HG02852 (cell line): ENCODE measurements around the gene LSAMP.

Experiments
- ATAC-seq: cut with Tn5 transposase; IDR thresholded peaks from one replicate; pipeline ENCODE4 v1.9.1; 2021; ENCODE audit warnings: mild to moderate bottlenecking, moderate library complexity; ENCODE audit not compliant: unreplicated experiment

Gene LSAMP

DNA sequence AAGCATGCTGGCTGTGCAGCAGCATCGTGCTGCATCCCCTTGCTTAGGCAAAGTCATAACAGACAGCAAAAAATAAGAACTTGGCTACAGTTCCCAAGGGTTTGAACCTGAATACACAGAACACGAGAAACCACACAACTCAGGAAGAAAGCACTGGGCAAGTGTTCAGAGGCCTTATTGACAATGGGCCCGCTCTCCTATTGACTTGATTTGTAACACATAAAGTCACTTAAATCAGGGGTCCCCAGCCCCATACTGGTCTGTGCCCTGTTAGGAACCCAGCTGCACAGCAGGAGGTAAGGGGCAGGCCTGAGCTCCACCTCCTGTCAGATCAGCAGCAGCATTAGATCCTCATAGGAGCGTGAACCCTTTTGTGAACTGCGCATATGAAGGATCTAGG is 145.1 kb downstream of the LSAMP start:
- no peak for ATAC-seq

DNA sequence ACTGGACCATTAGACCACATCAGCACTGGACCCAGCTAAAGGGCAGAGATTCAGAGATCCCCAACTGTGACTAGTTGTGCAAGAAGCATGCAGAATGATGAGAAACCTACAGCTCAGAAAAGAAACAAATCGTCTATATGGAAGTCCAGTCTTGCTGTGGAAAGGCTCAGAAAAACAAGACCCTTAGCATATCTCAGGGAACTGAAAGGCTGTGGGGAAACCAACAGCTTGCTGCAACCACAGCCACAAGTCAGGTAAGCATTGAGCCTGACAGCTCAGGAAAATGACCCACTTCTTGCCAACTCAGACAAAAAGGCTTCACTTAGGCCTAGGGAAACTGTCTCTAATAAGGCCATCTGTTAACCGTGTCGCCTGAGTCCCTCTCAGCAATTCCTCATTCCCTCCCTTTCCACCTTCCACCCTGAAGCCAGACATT is 145.6 kb downstream of the LSAMP start:
- peak; percentile 93 for ATAC-seq

DNA sequence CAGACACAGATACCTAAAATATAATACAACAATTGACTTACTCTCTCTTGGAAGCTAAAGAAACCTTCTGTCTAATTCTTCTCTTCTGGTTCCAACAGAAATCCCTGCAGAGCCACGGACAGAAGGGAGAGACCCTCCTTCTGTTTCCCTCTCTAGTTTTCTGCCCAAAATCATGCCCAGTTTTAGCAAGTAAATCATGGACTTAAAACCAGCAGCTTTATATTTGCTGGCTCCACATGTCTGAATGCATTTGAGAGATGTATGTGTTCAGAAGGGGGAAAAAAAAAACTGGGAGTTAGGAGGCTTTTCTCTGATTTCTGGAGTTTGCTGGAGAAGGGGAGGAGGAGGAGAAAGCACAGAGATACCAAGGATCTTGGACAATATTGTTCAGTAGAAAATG is 147.1 kb downstream of the LSAMP start:
- no peak for ATAC-seq

DNA sequence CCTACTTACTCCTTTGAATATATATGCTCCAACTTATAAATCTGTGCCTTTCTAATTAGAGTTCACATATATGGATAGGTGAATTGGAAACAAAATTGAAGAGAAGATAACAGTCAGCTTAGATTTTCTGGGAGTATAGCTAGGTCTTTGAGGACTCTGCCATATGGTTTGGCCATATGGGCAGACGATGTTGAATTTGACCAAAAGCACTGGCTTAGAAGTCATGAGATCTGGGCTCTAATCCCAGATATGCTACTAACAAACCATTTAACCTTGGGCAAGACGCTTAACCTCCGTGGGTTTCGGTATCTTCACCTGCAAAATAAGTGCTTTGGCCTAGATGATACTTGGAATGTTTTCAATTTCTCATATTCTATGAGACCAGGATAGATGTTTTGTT is 154.1 kb downstream of the LSAMP start:
- no peak for ATAC-seq

DNA sequence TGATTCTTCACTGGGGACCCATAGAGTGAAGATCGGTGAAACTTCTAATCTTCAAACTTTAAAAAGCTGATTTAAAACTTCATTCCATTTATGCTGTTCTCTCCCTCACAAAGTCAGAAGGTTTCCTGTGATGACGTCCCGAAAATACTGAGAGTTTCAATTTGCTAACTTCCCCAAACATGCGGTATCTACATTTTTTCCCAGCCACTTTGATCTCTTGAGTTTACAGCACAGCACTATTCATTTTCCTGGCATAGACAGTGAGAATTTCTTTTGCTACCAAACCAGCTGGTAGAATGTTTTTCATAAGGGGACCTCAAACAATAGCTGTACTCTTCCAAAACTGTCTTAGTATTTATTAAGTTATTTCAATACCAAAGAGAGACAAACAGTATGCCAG is 156.8 kb downstream of the LSAMP start:
- ATAC-seq, result no peak

DNA sequence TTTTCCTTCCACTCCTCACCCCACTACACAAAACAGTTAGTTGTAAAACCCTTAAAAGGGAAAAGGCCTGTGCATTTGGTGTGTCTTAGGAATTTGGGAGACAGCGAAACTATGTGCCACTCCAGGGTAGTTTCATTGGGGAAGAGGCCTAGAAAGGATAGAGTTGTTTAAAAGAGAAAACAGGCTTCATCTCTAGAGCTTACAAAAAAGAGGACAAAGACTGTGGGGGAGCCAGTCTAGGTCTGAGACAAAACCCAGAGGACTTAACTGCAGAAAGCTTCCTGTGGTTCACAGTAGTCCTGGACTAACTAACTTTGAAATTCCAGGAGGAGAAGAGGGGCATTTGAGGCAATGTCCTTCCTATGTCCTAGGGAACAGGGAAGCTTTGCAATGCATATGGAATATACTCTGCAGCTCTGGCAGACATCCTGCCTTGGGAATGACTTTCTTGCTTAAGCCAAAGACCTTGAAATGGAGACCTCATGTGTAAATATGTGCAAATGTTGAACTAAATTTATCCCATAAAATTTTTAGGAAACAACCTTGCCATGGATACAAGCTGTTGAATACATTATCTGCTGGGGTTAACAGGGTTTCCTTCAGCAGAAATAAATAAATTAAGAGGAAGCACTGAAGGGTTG is 159.4 kb downstream of the LSAMP start:
- ATAC-seq, result no peak

DNA sequence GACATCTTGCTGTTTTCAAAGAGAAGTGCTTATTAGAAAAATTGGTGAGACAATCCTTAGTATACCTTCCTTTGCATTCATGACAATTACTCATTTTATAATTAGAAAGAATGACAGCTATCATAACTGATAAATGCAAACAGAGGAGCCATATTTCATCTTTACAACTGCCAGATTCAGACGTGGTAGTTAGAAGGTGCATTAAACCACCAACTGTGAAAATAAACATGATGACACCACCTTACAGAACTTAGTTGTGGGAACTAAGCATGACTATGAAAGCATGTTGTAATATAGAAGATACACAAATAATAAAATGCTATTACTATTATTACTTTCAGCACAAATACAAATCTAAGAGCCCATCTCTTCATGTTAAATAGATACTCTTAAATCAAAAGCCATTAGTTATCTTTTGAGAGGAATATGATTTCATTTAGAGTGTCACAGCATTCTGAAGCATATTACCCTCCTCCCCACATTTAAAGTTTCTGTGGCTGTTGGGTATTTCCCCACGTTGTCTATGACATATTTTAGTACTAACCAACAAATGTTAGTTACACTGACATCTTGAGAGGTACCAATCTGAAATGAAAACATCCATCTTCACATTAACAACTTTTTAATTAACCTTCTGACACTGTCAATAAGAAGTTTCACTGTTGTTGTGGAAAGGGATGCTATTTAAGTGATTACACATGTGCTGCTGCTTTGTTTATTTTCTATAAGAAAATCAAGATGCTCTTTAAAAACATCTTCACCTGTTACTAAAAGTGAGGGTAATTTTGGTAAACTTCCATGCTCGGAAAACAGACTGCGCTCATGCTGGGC is 163.8 kb downstream of the LSAMP start:
- peak; percentile 85 for ATAC-seq

DNA sequence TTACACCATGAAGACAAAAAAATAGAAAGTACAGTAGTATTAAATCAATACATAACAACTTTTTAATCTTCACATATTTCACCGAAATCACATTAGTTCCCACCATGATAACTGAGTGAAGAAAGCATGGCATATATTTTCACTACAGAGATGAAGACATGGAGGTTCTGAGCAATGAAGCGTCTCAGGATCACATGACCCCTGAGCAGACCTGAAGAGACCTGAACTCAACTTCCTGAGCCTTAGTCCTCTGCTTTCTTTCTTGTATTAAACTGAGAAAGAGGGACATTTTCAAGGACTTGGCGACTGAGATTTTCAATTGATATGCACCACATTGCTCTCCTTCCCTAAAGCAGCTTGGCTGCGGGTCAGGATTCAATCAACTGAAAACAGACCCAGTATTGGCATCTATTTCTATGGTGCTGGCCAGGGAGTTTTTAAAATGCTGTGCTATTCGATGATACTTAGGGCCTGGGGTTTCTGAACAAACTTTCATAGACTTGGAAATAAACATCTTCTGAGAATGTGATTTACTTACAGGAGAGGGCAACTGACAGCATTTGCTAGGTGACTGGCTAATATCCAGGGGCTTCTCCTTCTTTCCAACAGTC is 165.1 kb downstream of the LSAMP start:
- ATAC-seq, result no peak

DNA sequence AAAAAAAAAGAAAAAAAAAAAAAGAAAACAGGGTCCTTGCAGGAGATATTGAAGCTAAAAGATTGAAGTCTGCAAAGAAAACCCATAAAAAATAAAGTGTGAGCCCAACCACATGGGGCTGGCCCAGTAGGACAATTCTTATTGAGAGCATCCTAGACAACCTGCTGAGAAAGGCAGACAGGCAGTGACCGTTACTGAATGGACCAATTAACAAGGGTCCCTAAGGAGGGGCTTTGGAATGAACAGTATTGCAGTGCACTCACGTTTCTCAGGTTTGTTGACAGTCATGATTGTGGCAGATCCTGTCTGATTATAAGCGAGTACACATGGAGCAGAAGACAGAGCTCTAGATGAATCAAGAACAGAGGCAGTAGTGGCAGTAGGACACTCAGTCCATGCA is 168.6 kb downstream of the LSAMP start:
- ATAC-seq, result no peak

DNA sequence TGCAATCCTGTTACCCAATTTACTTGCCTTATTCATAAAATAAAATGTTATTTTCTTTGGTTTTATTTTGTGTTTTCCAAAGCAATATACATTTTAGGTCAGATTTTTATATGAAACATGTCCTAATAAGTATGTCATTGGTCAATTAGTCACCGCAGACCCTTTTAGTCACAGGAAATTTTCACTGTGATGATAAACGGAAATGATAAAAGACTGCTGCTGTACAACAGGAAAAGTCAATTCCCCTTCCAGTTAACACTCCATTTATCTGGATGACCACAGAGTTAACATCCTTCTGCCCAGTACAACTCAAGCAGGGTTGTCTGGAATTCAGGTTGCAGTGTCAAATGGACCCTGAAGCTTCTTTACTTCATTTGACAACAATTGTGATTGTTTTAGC is 175.2 kb downstream of the LSAMP start:
- ATAC-seq, result no peak

DNA sequence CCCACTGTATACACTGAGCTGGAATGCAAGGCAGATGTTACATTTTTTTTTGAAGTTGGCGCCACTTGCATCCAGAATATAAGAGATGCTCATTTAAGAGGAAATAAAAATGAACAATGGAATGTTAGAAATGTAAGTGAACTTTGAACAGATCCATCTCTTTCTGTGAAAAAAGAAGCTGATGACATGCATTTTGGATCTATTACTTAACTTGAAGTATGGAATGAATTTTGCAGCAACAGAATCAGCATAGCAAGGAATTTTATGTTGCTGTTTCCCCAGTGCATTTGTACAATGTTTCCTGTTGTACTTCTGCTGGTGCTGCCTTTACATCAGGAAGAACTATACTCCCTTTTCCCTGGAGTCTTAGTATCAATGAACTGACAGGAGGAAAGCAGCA is 178.2 kb downstream of the LSAMP start:
- no peak for ATAC-seq

DNA sequence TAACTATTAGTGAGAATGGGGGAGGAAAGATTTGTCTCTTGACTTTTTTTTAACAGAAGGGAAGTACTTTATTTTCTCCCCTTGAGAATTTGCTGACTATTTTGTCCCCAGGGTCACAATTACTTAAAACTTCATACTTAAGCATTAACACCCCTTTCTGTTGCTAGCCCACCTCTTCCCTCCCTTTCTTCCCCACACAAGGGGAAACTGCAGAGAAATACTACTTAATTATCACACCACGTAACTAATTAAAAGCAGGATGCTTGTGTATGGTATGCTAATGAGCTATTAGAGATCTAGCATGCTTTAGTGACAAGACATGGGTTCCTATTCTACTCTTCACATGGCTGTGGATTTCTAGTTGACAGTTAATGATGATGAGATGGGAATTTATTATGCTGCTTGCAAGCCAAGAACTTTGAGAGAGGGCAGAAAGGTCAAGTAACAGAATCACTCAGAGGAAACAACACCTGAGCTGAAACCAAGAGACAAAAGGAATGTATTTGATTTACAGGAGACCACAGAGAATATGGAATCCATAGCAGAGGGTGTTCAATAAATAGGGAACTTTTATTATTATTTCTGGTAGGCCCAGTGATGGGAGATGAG is 179.2 kb downstream of the LSAMP start:
- no peak for ATAC-seq

DNA sequence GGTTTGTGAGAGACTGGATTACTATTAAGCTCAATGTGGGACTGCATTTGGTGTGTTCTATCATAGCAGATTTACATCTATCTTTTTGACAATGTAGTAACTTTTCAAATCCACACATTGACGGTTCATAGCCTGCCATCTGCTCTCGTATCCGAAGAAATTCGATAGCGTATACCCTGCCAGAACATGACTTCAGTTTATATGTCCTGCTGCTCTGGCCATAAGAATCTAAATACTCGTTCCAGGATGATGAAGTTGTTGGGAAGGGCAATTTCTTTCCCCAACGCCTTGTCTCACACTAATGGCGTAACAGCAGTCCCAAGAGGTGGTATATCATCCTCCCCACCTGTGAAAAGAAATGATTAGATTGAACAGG is 180.0 kb downstream of the LSAMP start:
- no peak for ATAC-seq

DNA sequence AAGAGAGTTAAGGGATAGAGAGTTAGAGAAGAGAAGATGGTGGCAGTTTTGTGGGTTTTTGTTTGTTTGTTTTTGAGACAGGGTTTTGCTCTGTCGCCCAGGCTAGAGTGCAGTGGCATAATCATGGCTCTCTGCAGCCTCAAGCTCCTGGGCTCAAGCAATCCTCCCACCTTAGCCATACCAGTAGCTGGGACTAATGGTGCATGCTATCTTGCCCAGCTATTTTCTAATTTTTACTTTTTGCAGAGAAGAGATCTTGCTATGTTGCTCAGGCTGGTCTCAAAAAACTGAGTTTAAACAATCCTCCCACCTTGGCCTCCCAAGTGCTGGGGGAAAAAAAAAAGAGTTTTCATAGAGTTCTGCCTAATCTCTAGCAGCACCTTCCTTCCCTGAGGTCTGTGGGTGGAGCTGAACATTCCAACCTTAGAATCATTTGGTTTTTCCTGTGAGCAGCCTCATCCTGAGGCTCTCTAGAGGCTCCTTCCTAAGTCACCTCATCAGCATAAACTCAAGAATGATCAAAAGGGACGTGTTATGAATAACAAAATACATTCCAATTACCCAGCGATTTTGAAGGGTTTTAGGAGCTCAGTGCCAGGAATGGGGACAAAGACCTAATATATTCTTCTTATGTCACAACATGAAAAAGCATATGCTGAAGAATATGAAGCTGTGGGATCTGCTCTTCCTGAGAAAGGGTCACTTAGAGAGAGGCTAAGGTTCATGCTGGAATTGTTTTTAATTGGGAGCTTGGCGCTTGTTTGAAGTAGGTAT is 180.6 kb downstream of the LSAMP start:
- ATAC-seq, result no peak

DNA sequence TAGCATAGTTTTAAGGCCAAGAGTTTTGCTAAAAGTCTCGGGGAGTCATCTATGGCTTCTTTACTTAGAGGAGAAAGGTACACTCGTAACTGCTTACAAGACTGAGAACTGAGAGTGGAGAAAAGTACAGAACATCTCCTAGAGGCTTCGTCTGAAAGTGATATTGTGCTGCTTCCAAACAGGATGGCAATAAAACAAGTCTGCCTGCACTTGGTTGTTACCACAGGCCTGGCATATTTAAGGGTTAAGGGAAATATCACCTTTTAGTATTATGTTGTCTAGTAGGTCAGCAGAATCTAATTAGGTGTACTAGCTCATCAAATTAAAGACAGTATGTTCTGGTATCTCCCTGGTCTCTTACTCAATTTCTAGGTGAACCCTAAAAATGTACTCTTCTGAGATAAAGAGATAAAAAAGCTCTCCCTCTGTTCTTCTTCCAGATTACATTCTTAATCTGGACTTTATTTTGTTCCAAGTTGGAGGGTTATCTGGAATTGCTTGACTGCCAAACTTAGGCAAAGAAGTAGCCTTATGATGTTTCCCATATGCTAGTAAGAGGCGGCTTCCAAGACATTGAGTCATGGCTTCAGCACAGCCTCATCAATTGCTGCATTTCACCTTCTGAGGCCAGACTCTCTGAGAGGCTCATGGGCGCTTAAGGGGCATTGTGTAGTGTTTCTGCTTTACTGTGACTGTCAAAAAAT is 181.3 kb downstream of the LSAMP start:
- ATAC-seq, result no peak

DNA sequence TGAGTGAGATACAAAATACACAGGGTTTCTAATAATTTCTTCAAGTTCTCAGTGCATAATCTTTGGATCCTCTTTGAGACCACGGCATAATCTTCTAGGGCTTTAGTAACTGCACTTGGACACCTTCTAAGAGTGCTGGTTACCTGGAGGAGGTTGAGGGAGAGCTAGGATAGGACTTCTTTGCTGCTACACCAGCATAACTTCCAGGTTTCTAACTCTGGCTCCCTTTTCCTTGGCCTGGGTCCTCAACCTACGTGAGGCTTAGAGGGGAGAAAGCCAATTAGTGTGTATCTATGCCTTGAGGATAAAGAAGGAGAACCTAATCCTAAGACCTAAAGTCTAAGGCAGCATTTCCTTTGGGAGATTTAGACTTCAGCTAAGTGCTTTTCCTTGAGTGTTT is 184.8 kb downstream of the LSAMP start:
- ATAC-seq, result no peak

DNA sequence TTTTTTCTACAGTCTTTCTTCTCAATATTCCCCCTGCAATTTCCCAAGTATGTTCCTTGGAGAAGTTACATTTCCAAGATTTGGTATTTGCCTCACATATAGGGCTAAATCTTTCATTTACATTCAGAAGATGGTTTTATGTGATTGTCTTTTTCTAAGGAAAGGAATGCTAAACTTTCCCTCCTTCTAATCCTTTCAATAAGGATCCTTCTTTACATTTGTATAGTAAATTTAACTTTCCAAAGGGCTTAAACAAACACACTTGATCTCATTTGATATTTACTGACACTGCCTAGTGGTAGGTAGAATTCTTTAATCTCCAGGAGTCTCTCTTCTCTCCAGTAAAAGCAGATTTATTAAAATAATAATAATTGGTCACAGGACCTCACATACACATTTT is 185.3 kb downstream of the LSAMP start:
- no peak for ATAC-seq

DNA sequence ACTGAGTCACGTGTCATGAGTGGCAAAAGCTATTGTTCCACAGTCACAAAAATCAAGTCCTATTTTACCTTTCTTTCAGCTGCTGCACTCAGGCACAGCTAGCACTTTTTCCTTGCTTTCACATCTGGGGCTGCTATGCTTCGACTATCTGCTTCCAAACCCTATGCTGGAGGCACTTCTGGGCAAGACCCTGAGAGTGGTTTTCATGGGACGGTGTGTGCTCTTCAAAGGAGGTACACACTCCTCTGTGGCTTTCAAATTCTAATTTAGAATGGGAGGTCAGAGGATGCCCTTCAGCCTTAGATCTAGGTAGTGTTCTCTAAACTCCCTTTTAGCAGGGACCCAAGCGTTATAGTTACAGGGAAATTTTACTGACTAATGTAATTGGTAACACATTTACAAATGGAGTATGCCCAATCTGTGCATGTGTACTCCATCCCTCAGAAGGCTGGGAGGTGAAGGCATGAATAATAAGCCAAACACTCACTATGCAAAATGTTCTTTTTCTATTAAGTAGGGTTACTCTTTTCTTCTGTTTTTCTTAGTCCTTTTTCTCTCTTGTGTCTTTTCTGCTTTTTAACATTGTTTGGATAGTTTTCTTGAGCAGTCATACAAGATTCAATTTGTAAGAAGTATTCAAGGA is 188.3 kb downstream of the LSAMP start:
- no peak for ATAC-seq

DNA sequence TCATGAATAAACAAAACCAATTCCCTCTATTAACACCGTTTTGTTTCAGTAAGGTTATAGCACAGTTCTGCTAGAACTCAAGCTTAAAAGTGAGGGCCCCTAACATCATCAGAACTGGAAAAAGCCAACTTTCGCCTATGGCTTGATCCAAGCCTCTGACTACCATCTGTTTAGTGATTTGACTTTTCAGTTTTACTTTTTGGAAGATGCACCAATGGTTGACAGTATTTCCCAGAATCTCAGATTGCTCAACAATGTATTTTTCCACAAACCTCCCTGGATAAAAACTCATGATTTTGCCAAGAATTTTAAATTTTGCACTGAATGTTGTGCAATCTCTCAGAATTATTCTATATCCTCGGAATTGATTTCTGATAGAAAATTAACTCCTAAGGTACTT is 190.7 kb downstream of the LSAMP start:
- no peak for ATAC-seq

DNA sequence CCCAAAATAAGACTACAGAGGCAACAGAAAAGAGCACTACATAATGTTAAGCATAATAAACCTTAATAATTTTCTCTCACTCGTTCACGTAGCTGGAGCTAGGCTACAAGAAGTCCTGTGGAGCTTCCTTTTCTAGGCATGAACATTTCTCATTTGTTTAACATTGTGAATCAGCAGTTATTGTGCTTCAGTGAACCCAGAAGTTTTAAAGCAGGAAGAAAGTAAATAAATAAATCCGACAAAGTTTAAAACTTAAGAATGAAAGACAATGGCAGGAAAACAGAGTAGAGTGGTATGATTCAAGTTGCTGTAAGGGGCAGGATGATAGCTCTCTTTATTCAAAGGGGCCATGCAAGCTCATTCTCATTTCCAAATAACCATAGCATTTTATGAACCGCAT is 191.8 kb downstream of the LSAMP start:
- no peak for ATAC-seq
